SK-N-SH (cell line): ENCODE measurements around the gene BCL2L15. TPM values are rescaled to one million over a fixed set of nuclear protein-coding genes. Genes with fewer than 3 reads are reported as not detected.

Experiments used
- CTCF ChIA-PET: fragments of 300-600, 350-600 bp; formaldehyde crosslinking; extraction: SDS; loops from one replicate; lab custom pipeline; 2021; lab: Yijun Ruan, JAX
- POLR2A ChIA-PET: fragments of 350-600 bp; sonication (Branson Sonifier 250); formaldehyde crosslinking; extraction: SDS; loops from one replicate; lab custom pipeline; 2020; ENCODE audit warnings: antibody characterized with exemption, inconsistent platforms; lab: Yijun Ruan, JAX
- DNase-seq: peaks from one replicate; pipeline ENCODE4 v3.0.0; 2012
- H2AFZ ChIP-seq: fragments of 200-600 bp; sonication (generic); 2 replicates; pipeline ENCODE4 v1.8.1; 2016; ENCODE audit warnings: antibody characterized with exemption, mild to moderate bottlenecking, low read depth
- H3F3A ChIP-seq: fragments of 200-600 bp; sonication (generic); replicated peaks from 2 replicates; pipeline ENCODE3; 2016; ENCODE audit warnings: antibody characterized with exemption, mild to moderate bottlenecking; ENCODE audit not compliant: insufficient read depth
- H3K27ac ChIP-seq, 2 experiments: fragments of 200-500 bp in 1 of 2; fragments of 200-600 bp in 1 of 2; sonication (Bioruptor generic) in 1 of 2; sonication (generic), shearing (Covaris generic) in 1 of 2; 2 replicates each; pipeline versions ENCODE4 v1.5.1 to v1.6.1; 2014 to 2016; ENCODE audit warnings: low read depth in 2 of 2, inconsistent platforms in 1 of 2, low read length in 1 of 2, mild to moderate bottlenecking in 1 of 2, mixed read lengths in 1 of 2
- H3K27me3 ChIP-seq: fragments of 200-600 bp; sonication (generic), shearing (Covaris generic); 2 replicates; pipeline ENCODE4 v1.6.1; 2016; ENCODE audit warnings: mixed run types; ENCODE audit not compliant: insufficient read depth
- H3K36me3 ChIP-seq, 2 experiments: fragments of 200-500 bp in 1 of 2; fragments of 200-600 bp in 1 of 2; sonication (Bioruptor generic) in 1 of 2; sonication (generic) in 1 of 2; replicated peaks in 1 of 2; 2 replicates each; pipeline versions ENCODE3 to v1.5.1; 2014 to 2016; ENCODE audit warnings: low read length in 1 of 2, mild to moderate bottlenecking in 1 of 2; ENCODE audit not compliant: insufficient read depth in 2 of 2, control insufficient read depth in 1 of 2
- H3K4me1 ChIP-seq, 2 experiments: fragments of 200-500 bp in 1 of 2; fragments of 200-600 bp in 1 of 2; sonication (Bioruptor generic) in 1 of 2; sonication (generic), shearing (Covaris generic) in 1 of 2; 2 replicates each; pipeline versions ENCODE4 v1.5.1 to v1.6.1; 2014 to 2016; ENCODE audit warnings: low read depth in 1 of 2, low read length in 1 of 2, mixed run types in 1 of 2; ENCODE audit not compliant: insufficient read depth in 2 of 2, control insufficient read depth in 1 of 2
- H3K4me2 ChIP-seq: fragments of 200-600 bp; sonication (generic), shearing (Covaris generic); 2 replicates; pipeline ENCODE4 v1.6.1; 2017; ENCODE audit warnings: mixed run types
- H3K4me3 ChIP-seq, 2 experiments: fragments of 200-500 bp in 1 of 2; fragments of 200-600 bp in 1 of 2; sonication (Bioruptor generic) in 1 of 2; sonication (generic), shearing (Covaris generic) in 1 of 2; 2 replicates each; pipeline versions ENCODE4 v1.5.1 to v1.8.1; 2014 to 2016; ENCODE audit warnings: low read depth in 2 of 2, inconsistent platforms in 1 of 2, low read length in 1 of 2, mild to moderate bottlenecking in 1 of 2, mixed read lengths in 1 of 2, moderate library complexity in 1 of 2
- H3K79me2 ChIP-seq: fragments of 200-600 bp; sonication (generic); 2 replicates; pipeline ENCODE4 v1.8.1; 2017; ENCODE audit warnings: mild to moderate bottlenecking; ENCODE audit not compliant: insufficient read depth
- H3K9ac ChIP-seq: fragments of 200-600 bp; sonication (generic); 2 replicates; pipeline ENCODE4 v1.6.1; 2017; ENCODE audit warnings: mixed run types
- H3K9me2 ChIP-seq: fragments of 200-600 bp; sonication (generic); 2 replicates; pipeline ENCODE4 v1.6.1; 2017; ENCODE audit warnings: mixed run types
- H3K9me3 ChIP-seq: fragments of 200-600 bp; sonication (generic); 2 replicates; pipeline ENCODE4 v1.6.1; 2017; ENCODE audit warnings: mixed run types, mild to moderate bottlenecking, moderate library complexity
- H4K20me1 ChIP-seq: fragments of 200-600 bp; sonication (generic); 2 replicates; pipeline ENCODE4 v1.6.1; 2017; ENCODE audit warnings: mild to moderate bottlenecking, mixed run types; ENCODE audit not compliant: insufficient read depth
- CHD2 ChIP-seq: fragments of 150-350 bp; IDR thresholded peaks from 2 replicates; pipeline ENCODE4 v1.6.1; 2018; ENCODE audit warnings: low read length; ENCODE audit not compliant: partially characterized antibody
- EP300 ChIP-seq, 2 experiments: IDR thresholded peaks; 2 replicates each; pipeline versions ENCODE4 v1.4.0 to v1.6.1; 2012; ENCODE audit warnings: borderline replicate concordance in 1 of 2, low read depth in 1 of 2, low read length in 1 of 2
- FOSL2 ChIP-seq: IDR thresholded peaks from 2 replicates; pipeline ENCODE4 v1.4.0; 2012; ENCODE audit warnings: low read depth, mild to moderate bottlenecking, moderate library complexity, borderline replicate concordance
- FOXJ3 ChIP-seq: sonication (generic); formaldehyde crosslinking; IDR thresholded peaks from 2 replicates; pipeline ENCODE4 v1.5.1; 2020; ENCODE audit warnings: mild to moderate bottlenecking, missing genetic modification reagents
- GATA2 ChIP-seq: sonication (generic); formaldehyde crosslinking; IDR thresholded peaks from 2 replicates; pipeline ENCODE4 v1.5.0; 2020; ENCODE audit warnings: mild to moderate bottlenecking, missing genetic modification reagents
- JUND ChIP-seq: IDR thresholded peaks from 2 replicates; pipeline ENCODE4 v1.4.0; 2012
- MEF2A ChIP-seq: IDR thresholded peaks from 2 replicates; pipeline ENCODE4 v1.4.0; 2012; ENCODE audit warnings: low read depth, borderline replicate concordance
- MXI1 ChIP-seq: IDR thresholded peaks from 2 replicates; pipeline ENCODE4 v1.6.1; 2012; ENCODE audit warnings: mild to moderate bottlenecking, low read depth, low read length, improper control_type of control experiment
- NRF1 ChIP-seq: IDR thresholded peaks from 2 replicates; pipeline ENCODE4 v1.6.1; 2012; ENCODE audit warnings: low read depth, mild to moderate bottlenecking, low read length
- POLR2AphosphoS5 ChIP-seq: IDR thresholded peaks from 2 replicates; pipeline ENCODE4 v1.6.1; 2012; ENCODE audit warnings: low read depth, low read length
- RAD21 ChIP-seq: IDR thresholded peaks from 2 replicates; pipeline ENCODE4 v1.6.1; 2012; ENCODE audit warnings: mild to moderate bottlenecking, low read length
- RCOR1 ChIP-seq: fragments of 150-350 bp; IDR thresholded peaks from 2 replicates; pipeline ENCODE4 v1.6.1; 2017; ENCODE audit warnings: antibody characterized with exemption, low read length
- RXRA ChIP-seq: IDR thresholded peaks from 2 replicates; pipeline ENCODE4 v1.4.0; 2012; ENCODE audit warnings: low read depth, mild to moderate bottlenecking, borderline replicate concordance
- SIN3A ChIP-seq: IDR thresholded peaks from 2 replicates; pipeline ENCODE4 v1.6.1; 2012; ENCODE audit warnings: low read depth, mild to moderate bottlenecking, low read length, moderate library complexity, borderline replicate concordance
- SMC3 ChIP-seq: IDR thresholded peaks from 2 replicates; pipeline ENCODE4 v1.6.1; 2012; ENCODE audit warnings: low read depth, low read length, improper control_type of control experiment
- TCF12 ChIP-seq: IDR thresholded peaks from 2 replicates; pipeline ENCODE4 v1.4.0; 2012
- TEAD4 ChIP-seq: IDR thresholded peaks from 2 replicates; pipeline ENCODE4 v1.4.0; 2012; ENCODE audit warnings: mild to moderate bottlenecking, borderline replicate concordance; ENCODE audit not compliant: insufficient read depth
- WGBS: methylation state at CpG from one replicate; pipeline ENCODE4 v1.1.6; 2017; ENCODE audit warnings: low lambda C conversion rate; 5-methylcytosine and 5-hydroxymethylcytosine counted together
- polyA plus RNA-seq, 3 experiments: library from polyadenylated mRNA; depleted of rRNA; stranded (reverse); fragments of >200 nt; gene quantifications; 2 replicates each; pipeline ENCODE4 v1.2.3, GENCODE V29; 2012
- TF ChIP-seq, protein P1 (sequence below): IDR thresholded peaks from 2 replicates; pipeline ENCODE4 v1.6.1; 2012; ENCODE audit warnings: mild to moderate bottlenecking, low read depth, low read length, moderate library complexity
- TF ChIP-seq, protein P2 (sequence below): IDR thresholded peaks from 2 replicates; pipeline ENCODE4 v1.4.0; 2012; ENCODE audit warnings: low read depth, borderline replicate concordance
- TF ChIP-seq, protein P3 (sequence below): fragments of 150-350 bp; IDR thresholded peaks from 2 replicates; pipeline ENCODE4 v1.6.1; 2017; ENCODE audit warnings: antibody characterized with exemption, low read length, low read depth, borderline replicate concordance
- TF ChIP-seq, protein P4 (sequence below): IDR thresholded peaks from 2 replicates; pipeline ENCODE4 v1.4.0; 2012; ENCODE audit warnings: low read depth
- TF ChIP-seq, protein P5 (sequence below): IDR thresholded peaks from 2 replicates; pipeline ENCODE4; 2012

The BCL2L15 gene
- polyA plus RNA-seq, 1 of the 3 experiments (the other 2 are of a cell fraction): 0.02 TPM

DNA sequence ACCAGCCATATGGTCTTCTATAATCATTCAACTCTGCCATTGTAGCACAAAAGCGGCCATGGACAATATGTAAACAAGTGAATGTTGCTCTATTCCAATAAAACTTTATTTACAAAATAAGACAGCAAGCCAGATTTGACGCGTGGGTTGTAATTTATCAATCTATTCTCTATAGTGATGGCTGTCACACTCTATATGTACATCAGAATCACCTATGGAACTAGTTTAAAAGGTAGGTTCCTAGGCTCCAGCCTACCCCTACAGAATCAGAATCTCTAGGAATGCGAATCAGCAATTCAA is 7.7 kb downstream of the BCL2L15 start:
- WGBS: 91% methylated on average over 4 of the region's 4 CpGs
- DNase-seq: no peak

DNA sequence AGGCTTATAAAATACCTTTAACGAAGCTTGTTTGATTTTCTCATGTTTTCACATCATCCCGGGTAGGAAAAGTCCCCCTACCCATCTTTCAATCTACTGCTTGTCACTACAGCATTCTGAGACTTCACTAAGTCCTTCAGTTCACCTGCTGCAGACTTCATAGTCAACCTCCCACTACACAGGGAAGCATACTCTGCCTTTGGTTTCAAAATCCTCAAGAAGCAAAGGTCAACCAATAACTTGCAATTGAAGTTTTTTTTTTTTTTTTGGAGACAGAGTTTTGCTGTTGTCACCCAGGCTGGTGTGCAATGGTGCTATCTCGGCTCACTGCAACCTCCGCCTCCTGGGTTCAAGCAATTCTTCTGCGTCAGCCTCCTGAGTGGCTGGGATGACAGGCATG is 11.2 kb downstream of the BCL2L15 start:
- Histone ChIP-seq H3K27me3 (no peaks in the 10 kb centered on the region), H3K4me3 (no peak overlapping the region), H3K9ac (no peak overlapping the region), H3K9me2 (no peaks in the 10 kb centered on the region), H3K27ac (no peak overlapping the region), H3K79me2 (no peaks in the 10 kb centered on the region), H4K20me1 (no peaks in the 10 kb centered on the region), H3K4me2 (no peak overlapping the region), H2AFZ (no peak overlapping the region), H3F3A (no peaks in the 10 kb centered on the region), H3K9me3 (no peaks in the 10 kb centered on the region), H3K4me1 (0 out of 4 replicates have a peak, but pooled peaks cover 0 to 4% of the 10 kb centered on the region in 2 experiments), H3K36me3 (no peaks in the 10 kb centered on the region)
- CTCF ChIA-PET: interaction anchor here (1.3 kb wide), 1 partner anchor 10 kb away, joined by 5 read pairs; no protein-coding TSS in a partner anchor
- DNase-seq: no peak
- POLR2A ChIA-PET: no interaction called here
- 80% methylated on average over 5 of the region's 5 CpGs for WGBS
- no peak for TF ChIP-seq FOXJ3
- no peak for TF ChIP-seq RCOR1
- TF ChIP-seq NRF1: no peak
- TF ChIP-seq SMC3: no peak
- TF ChIP-seq, protein P1, sequence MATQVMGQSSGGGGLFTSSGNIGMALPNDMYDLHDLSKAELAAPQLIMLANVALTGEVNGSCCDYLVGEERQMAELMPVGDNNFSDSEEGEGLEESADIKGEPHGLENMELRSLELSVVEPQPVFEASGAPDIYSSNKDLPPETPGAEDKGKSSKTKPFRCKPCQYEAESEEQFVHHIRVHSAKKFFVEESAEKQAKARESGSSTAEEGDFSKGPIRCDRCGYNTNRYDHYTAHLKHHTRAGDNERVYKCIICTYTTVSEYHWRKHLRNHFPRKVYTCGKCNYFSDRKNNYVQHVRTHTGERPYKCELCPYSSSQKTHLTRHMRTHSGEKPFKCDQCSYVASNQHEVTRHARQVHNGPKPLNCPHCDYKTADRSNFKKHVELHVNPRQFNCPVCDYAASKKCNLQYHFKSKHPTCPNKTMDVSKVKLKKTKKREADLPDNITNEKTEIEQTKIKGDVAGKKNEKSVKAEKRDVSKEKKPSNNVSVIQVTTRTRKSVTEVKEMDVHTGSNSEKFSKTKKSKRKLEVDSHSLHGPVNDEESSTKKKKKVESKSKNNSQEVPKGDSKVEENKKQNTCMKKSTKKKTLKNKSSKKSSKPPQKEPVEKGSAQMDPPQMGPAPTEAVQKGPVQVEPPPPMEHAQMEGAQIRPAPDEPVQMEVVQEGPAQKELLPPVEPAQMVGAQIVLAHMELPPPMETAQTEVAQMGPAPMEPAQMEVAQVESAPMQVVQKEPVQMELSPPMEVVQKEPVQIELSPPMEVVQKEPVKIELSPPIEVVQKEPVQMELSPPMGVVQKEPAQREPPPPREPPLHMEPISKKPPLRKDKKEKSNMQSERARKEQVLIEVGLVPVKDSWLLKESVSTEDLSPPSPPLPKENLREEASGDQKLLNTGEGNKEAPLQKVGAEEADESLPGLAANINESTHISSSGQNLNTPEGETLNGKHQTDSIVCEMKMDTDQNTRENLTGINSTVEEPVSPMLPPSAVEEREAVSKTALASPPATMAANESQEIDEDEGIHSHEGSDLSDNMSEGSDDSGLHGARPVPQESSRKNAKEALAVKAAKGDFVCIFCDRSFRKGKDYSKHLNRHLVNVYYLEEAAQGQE: no peak
- TF ChIP-seq, protein P2, sequence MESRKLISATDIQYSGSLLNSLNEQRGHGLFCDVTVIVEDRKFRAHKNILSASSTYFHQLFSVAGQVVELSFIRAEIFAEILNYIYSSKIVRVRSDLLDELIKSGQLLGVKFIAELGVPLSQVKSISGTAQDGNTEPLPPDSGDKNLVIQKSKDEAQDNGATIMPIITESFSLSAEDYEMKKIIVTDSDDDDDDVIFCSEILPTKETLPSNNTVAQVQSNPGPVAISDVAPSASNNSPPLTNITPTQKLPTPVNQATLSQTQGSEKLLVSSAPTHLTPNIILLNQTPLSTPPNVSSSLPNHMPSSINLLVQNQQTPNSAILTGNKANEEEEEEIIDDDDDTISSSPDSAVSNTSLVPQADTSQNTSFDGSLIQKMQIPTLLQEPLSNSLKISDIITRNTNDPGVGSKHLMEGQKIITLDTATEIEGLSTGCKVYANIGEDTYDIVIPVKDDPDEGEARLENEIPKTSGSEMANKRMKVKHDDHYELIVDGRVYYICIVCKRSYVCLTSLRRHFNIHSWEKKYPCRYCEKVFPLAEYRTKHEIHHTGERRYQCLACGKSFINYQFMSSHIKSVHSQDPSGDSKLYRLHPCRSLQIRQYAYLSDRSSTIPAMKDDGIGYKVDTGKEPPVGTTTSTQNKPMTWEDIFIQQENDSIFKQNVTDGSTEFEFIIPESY: no peak

More for the DNA sequence above, 7.7 kb downstream of the BCL2L15 start:
- no peak overlapping the region for H3K9ac ChIP-seq
- no peaks in the 10 kb centered on the region for H3K4me1 ChIP-seq
- no peaks in the 10 kb centered on the region for H3K9me2 ChIP-seq
- no peak overlapping the region for H3K4me3 ChIP-seq
- CTCF ChIA-PET: interaction anchor here (1.2 to 1.7 kb wide), 2 partner anchors 19 to 467 kb away, joined by 3 to 4 read pairs; no protein-coding TSS in a partner anchor
- H2AFZ ChIP-seq: no peak overlapping the region
- POLR2A ChIA-PET: no interaction called here
- TF ChIP-seq, protein P3, sequence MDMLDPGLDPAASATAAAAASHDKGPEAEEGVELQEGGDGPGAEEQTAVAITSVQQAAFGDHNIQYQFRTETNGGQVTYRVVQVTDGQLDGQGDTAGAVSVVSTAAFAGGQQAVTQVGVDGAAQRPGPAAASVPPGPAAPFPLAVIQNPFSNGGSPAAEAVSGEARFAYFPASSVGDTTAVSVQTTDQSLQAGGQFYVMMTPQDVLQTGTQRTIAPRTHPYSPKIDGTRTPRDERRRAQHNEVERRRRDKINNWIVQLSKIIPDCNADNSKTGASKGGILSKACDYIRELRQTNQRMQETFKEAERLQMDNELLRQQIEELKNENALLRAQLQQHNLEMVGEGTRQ: no peak
- TF ChIP-seq TEAD4 (no peak), RCOR1 (no peak), FOSL2 (no peak), GATA2 (CRISPR knock-in tag) (no peak), NRF1 (no peak), CHD2 (no peak), SIN3A (no peak), JUND (no peak), POLR2AphosphoS5 (no peak), EP300 (IDR thresholded peaks at IDR 0.05; ENCODE audit: borderline replicate concordance in 1 of 2, low read depth in 1 of 2, low read length in 1 of 2) (no peak), MEF2A (no peak), MXI1 (no peak), RAD21 (no peak), TCF12 (no peak), RXRA (no peak)
- TF ChIP-seq, protein P4, sequence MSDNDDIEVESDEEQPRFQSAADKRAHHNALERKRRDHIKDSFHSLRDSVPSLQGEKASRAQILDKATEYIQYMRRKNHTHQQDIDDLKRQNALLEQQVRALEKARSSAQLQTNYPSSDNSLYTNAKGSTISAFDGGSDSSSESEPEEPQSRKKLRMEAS: no peak
- TF ChIP-seq, protein P2: no peak
- TF ChIP-seq, protein P5, sequence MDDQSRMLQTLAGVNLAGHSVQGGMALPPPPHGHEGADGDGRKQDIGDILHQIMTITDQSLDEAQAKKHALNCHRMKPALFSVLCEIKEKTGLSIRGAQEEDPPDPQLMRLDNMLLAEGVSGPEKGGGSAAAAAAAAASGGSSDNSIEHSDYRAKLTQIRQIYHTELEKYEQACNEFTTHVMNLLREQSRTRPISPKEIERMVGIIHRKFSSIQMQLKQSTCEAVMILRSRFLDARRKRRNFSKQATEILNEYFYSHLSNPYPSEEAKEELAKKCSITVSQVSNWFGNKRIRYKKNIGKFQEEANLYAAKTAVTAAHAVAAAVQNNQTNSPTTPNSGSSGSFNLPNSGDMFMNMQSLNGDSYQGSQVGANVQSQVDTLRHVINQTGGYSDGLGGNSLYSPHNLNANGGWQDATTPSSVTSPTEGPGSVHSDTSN: no peak
- TF ChIP-seq, all 33 proteins: peak for 0
- no peak overlapping the region for H3K27ac ChIP-seq
- no peaks in the 10 kb centered on the region for H3F3A ChIP-seq
- H3K79me2 ChIP-seq: no peaks in the 10 kb centered on the region
- H3K27me3 ChIP-seq: no peaks in the 10 kb centered on the region
- H3K36me3 ChIP-seq: no peaks in the 10 kb centered on the region
- H4K20me1 ChIP-seq: no peaks in the 10 kb centered on the region
- H3K9me3 ChIP-seq: no peaks in the 10 kb centered on the region
- no peak overlapping the region for H3K4me2 ChIP-seq
